Right hindlimb (tissue), 1 donor: ENCODE results near the gene PSMB11.

ENCODE experiments used
- DNase-seq: peaks from one replicate; pipeline ENCODE4 v3.0.0-alpha.2; 2018

PSMB11 gene

GRCh38 chr14:23089498-23090253 is 47.7 kb downstream of the PSMB11 start:
- no peak for DNase-seq

GRCh38 chr14:23090254-23090636 is 48.2 kb downstream of the PSMB11 start:
- DNase-seq: no peak

GRCh38 chr14:23091294-23092225 is 49.5 kb downstream of the PSMB11 start:
- DNase-seq: no peak

GRCh38 chr14:23093104-23093503 is 51.1 kb downstream of the PSMB11 start:
- no peak for DNase-seq

- no peak for DNase-seq
These were observed 51.5 kb downstream of the PSMB11 start for GRCh38 chr14:23093526-23093925.
